ENCODE measurements around the gene FERMT2. TPM values are rescaled to one million over a fixed set of nuclear protein-coding genes. Genes with fewer than 3 reads are reported as not detected.

Gene FERMT2
- total RNA-seq, 1 donor from 2014 or later = 324 TPM

- Histone ChIP-seq H3K4me3 (ENCODE audit: insufficient read depth, low read depth, low read length) (no peak overlapping the region), H3K9ac (ENCODE audit: low read length) (no peak overlapping the region), H3K4me2 (ENCODE audit: low read length) (no peak overlapping the region), H3K79me2 (ENCODE audit: insufficient read depth, low read length) (peaks cover 90% of the 10 kb centered on the region), H3K27me3 (ENCODE audit: insufficient read depth, low read length) (no peaks in the 10 kb centered on the region), H3K4me1 (ENCODE audit: insufficient read depth, low read length) (no peaks in the 10 kb centered on the region), H3K9me3 (ENCODE audit: insufficient read depth, low read depth, low read length) (no peaks in the 10 kb centered on the region), H3K27ac (ENCODE audit: low read depth, low read length) (no peak overlapping the region), H2AFZ (ENCODE audit: low read depth, low read length) (no peak overlapping the region), H3K36me3 (ENCODE audit: insufficient read depth, low read length) (peaks cover 38% of the 10 kb centered on the region), H4K20me1 (ENCODE audit: insufficient read depth, low read length) (peaks cover 30% of the 10 kb centered on the region)
- Mint-ChIP-seq H3K36me3 (ENCODE audit: low read depth, unreplicated experiment) (peaks cover 20% of the 10 kb centered on the region), H3K9me3 (ENCODE audit: unreplicated experiment) (no peaks in the 10 kb centered on the region), H3K27me3 (ENCODE audit: low read depth, unreplicated experiment) (no peaks in the 10 kb centered on the region), H3K4me1 (ENCODE audit: low read depth, unreplicated experiment) (peaks cover 19% of the 10 kb centered on the region), H3K4me3 (ENCODE audit: unreplicated experiment) (no peak overlapping the region), H3K27ac (ENCODE audit: unreplicated experiment) (no peak overlapping the region)
- FAIRE-seq (no peak), DNase-seq (ENCODE audit: low read depth) (no peak)
- TF ChIP-seq EZH2 (IDR thresholded peaks at IDR 0.05; ENCODE audit: insufficient read depth, low read length) (no peak), CTCF (IDR thresholded peaks at IDR 0.05; ENCODE audit: insufficient read depth, low read depth, low read length) (no peak)
These were observed 62.7 kb downstream of the FERMT2 start for GRCh38 chr14:52888159-52888558.

GRCh38 chr14:52885230-52885629 is 65.6 kb downstream of the FERMT2 start:
- Histone ChIP-seq H3K36me3 (ENCODE audit: insufficient read depth, low read length) (peaks cover 35% of the 10 kb centered on the region), H2AFZ (ENCODE audit: low read depth, low read length) (no peak overlapping the region), H3K4me1 (ENCODE audit: insufficient read depth, low read length) (no peaks in the 10 kb centered on the region), H3K9ac (ENCODE audit: low read length) (no peak overlapping the region), H3K27me3 (ENCODE audit: insufficient read depth, low read length) (no peaks in the 10 kb centered on the region), H3K4me2 (ENCODE audit: low read length) (no peak overlapping the region), H3K9me3 (ENCODE audit: insufficient read depth, low read depth, low read length) (no peaks in the 10 kb centered on the region), H3K79me2 (ENCODE audit: insufficient read depth, low read length) (peaks cover 94% of the 10 kb centered on the region), H3K27ac (ENCODE audit: low read depth, low read length) (peak overlapping the region; percentile 3), H4K20me1 (ENCODE audit: insufficient read depth, low read length) (peaks cover 22% of the 10 kb centered on the region), H3K4me3 (ENCODE audit: insufficient read depth, low read depth, low read length) (no peak overlapping the region)
- no peak overlapping the region for H3K27ac Mint-ChIP-seq (ENCODE audit: unreplicated experiment)
- H3K4me1 Mint-ChIP-seq (ENCODE audit: low read depth, unreplicated experiment) = peaks cover 16% of the 10 kb centered on the region
- no peak overlapping the region for H3K4me3 Mint-ChIP-seq (ENCODE audit: unreplicated experiment)
- DNase-seq (ENCODE audit: low read depth) (peak; percentile 31), FAIRE-seq (no peak)
- TF ChIP-seq CTCF (IDR thresholded peaks at IDR 0.05; ENCODE audit: insufficient read depth, low read depth, low read length) (no peak), EZH2 (IDR thresholded peaks at IDR 0.05; ENCODE audit: insufficient read depth, low read length) (no peak)
- H3K27me3 Mint-ChIP-seq (ENCODE audit: low read depth, unreplicated experiment) = no peaks in the 10 kb centered on the region
- H3K36me3 Mint-ChIP-seq (ENCODE audit: low read depth, unreplicated experiment) = peaks cover 27% of the 10 kb centered on the region
- H3K9me3 Mint-ChIP-seq (ENCODE audit: unreplicated experiment) = no peaks in the 10 kb centered on the region

GRCh38 chr14:52883658-52884057 is 67.2 kb downstream of the FERMT2 start:
- Histone ChIP-seq H3K9me3 (ENCODE audit: insufficient read depth, low read depth, low read length) (no peaks in the 10 kb centered on the region), H3K4me2 (ENCODE audit: low read length) (no peak overlapping the region), H3K9ac (ENCODE audit: low read length) (no peak overlapping the region), H3K36me3 (ENCODE audit: insufficient read depth, low read length) (peaks cover 40% of the 10 kb centered on the region), H3K79me2 (ENCODE audit: insufficient read depth, low read length) (peaks cover 85% of the 10 kb centered on the region), H4K20me1 (ENCODE audit: insufficient read depth, low read length) (peaks cover 15% of the 10 kb centered on the region), H3K27ac (ENCODE audit: low read depth, low read length) (no peak overlapping the region), H3K4me1 (ENCODE audit: insufficient read depth, low read length) (no peaks in the 10 kb centered on the region), H3K4me3 (ENCODE audit: insufficient read depth, low read depth, low read length) (no peak overlapping the region), H2AFZ (ENCODE audit: low read depth, low read length) (no peak overlapping the region), H3K27me3 (ENCODE audit: insufficient read depth, low read length) (no peaks in the 10 kb centered on the region)
- peak overlapping the region; percentile 6 for H3K27ac Mint-ChIP-seq (ENCODE audit: unreplicated experiment)
- no peak for TF ChIP-seq EZH2 (IDR thresholded peaks at IDR 0.05; ENCODE audit: insufficient read depth, low read length)
- no peak for TF ChIP-seq CTCF (IDR thresholded peaks at IDR 0.05; ENCODE audit: insufficient read depth, low read depth, low read length)
- H3K4me3 Mint-ChIP-seq (ENCODE audit: unreplicated experiment) = no peak overlapping the region
- H3K27me3 Mint-ChIP-seq (ENCODE audit: low read depth, unreplicated experiment) = no peaks in the 10 kb centered on the region
- FAIRE-seq (no peak), DNase-seq (ENCODE audit: low read depth) (no peak)
- H3K4me1 Mint-ChIP-seq (ENCODE audit: low read depth, unreplicated experiment) = peaks cover 17% of the 10 kb centered on the region
- H3K36me3 Mint-ChIP-seq (ENCODE audit: low read depth, unreplicated experiment) = peaks cover 27% of the 10 kb centered on the region
- H3K9me3 Mint-ChIP-seq (ENCODE audit: unreplicated experiment) = no peaks in the 10 kb centered on the region
